C4-2B (cell line): ENCODE data around the gene PCDHB2.

ENCODE experiments used
- CTCF ChIP-seq: fragments of 450-650 bp; conservative IDR thresholded peaks from 2 replicates; pipeline ENCODE4 v1.5.1; 2017; ENCODE audit warnings: mild to moderate bottlenecking
- ZFX ChIP-seq: fragments of 450-650 bp; IDR thresholded peaks from 2 replicates; pipeline ENCODE4 v1.6.1; 2017

- TF ChIP-seq CTCF (peak; percentile 83), ZFX (no peak)
Observed at GRCh38 chr5:141084487-141084989, 9.9 kb upstream of the PCDHB2 start.
